GM12873 (cell line): ENCODE data around the gene CHD3.

Source experiments
- TF ChIP-seq, protein P1 (sequence below): IDR thresholded peaks from 2 replicates; pipeline ENCODE4 v1.5.1; 2012; ENCODE audit warnings: low read depth, mild to moderate bottlenecking, moderate library complexity, low read length, control low read depth; ENCODE audit not compliant: insufficient read depth; ENCODE audit errors: missing control alignments

CHD3 gene

GRCh38 chr17:7842380-7843256 lies 46.0 kb upstream of the CHD3 start:
- TF ChIP-seq, protein P1, sequence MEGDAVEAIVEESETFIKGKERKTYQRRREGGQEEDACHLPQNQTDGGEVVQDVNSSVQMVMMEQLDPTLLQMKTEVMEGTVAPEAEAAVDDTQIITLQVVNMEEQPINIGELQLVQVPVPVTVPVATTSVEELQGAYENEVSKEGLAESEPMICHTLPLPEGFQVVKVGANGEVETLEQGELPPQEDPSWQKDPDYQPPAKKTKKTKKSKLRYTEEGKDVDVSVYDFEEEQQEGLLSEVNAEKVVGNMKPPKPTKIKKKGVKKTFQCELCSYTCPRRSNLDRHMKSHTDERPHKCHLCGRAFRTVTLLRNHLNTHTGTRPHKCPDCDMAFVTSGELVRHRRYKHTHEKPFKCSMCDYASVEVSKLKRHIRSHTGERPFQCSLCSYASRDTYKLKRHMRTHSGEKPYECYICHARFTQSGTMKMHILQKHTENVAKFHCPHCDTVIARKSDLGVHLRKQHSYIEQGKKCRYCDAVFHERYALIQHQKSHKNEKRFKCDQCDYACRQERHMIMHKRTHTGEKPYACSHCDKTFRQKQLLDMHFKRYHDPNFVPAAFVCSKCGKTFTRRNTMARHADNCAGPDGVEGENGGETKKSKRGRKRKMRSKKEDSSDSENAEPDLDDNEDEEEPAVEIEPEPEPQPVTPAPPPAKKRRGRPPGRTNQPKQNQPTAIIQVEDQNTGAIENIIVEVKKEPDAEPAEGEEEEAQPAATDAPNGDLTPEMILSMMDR, result no peak

DNA sequence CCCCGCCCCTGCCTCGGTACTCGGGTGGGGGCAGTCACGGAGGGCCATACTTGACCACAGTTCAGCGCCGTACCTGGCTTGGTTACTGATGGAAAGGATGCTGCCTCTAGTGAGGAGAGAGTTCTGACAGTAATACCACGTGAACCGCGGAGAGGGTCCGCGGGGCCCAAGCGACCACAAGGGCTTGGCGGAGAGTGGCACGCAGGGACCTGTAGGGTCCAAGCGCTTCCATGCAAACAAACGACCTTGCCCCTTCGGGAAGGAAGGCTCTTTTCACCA lies 45.4 kb upstream of the CHD3 start:
- TF ChIP-seq, protein P1, result no peak

- TF ChIP-seq, protein P1, result no peak
These were observed 44.9 kb upstream of the CHD3 start for GRCh38 chr17:7843536-7844291.

GRCh38 chr17:7844292-7845154 lies 44.1 kb upstream of the CHD3 start:
- TF ChIP-seq, protein P1, result peak; percentile 2

DNA sequence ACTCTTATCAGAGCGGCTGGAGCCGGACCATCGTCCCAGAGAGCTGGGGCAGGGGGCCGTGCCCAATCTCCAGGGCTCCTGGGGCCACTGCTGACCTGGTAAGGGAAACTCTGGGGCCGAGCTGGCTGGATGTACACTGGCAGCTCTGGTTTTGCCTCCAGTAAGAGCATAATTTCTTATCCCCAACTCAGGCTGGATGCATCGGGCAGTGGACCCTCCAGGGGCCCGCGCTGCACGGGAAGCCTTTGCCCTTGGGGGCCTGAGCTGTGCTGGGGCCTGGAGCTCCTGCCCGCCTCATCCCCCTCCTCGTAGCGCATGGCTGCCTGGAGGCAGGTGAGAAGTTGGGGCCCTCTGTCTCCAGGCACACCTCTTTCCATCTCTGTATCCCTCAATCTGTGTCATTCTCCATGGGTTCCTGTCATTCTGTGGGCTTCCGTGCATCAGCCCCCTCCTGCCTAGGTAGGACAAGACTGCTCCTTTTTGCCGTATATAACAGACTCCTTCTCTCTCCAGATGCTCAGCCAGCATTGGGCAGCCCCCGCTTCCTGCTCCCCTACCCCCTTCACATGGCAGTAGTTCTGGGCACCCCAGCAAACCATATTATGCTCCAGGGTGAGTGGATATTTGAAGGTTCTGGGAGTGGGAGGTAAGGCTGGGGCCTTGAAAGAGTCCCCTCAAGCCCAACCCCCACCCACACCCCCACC lies 43.1 kb upstream of the CHD3 start:
- TF ChIP-seq, protein P1, result no peak

DNA sequence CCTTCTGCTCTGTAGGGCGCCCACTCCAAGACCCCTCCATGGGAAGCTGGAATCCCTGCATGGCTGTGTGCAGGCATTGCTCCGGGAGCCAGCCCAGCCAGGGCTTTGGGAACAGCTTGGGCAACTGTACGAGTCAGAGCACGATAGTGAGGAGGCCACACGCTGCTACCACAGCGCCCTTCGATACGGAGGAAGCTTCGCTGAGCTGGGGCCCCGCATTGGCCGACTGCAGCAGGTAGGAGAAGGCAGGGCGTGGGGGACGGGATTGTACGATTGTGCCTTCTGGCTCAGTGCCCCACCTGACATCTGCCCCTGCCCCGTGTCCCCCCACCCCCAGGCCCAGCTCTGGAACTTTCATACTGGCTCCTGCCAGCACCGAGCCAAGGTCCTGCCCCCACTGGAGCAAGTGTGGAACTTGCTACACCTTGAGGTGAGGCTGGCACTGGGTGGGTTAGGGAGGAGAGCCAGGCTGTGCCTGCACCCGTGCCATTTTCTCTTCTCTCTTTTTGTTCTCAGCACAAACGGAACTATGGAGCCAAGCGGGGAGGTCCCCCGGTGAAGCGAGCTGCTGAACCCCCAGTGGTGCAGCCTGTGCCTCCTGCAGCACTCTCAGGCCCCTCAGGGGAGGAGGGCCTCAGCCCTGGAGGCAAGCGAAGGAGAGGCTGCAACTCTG lies 42.4 kb upstream of the CHD3 start:
- TF ChIP-seq, protein P1, result no peak
